GM21737 (cell line): ENCODE data around the gene CFAP77.

ENCODE experiments used
- ATAC-seq: cut with Tn5 transposase; IDR thresholded peaks from one replicate; pipeline ENCODE4 v1.9.1; 2021; ENCODE audit warnings: mild to moderate bottlenecking, moderate library complexity; ENCODE audit not compliant: unreplicated experiment

Gene CFAP77

DNA sequence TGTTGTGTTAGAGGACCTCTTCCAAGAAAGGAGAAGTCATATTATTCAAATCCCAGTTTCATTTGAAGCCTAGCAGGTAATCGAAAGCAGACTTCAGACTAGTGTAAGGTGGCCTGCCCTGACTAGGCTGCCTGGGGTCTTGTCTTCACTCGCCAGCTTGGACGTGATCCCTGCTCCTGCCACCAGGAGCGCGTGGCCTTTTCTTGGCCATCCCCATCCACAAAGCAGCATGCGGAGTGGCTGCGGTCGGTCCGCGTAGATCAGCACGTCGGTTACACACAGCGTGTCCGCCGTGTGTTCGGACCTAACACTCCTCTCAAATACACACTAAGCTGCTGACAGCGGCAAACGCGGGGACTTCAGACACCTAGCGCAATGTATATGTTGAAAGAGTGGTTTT, 37.3 kb downstream of the CFAP77 start:
- no peak for ATAC-seq

DNA sequence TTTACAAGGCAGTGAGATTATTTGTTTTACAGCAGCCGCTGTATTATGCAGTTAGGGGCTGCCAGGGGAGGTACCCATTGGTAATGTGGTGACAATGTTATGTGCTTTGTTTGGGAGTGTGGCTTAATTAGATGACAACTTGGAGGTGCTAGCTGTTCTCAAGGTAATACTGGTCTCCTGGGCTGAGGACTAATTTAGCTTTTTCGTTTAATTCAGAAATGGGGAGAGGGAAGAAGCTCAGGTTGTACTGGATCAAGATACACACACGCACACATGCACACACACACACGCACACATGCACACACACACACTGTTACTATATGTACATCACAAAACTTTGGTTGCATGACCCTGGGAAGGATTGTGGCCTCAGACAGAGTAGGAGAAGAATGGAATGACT, 37.9 kb downstream of the CFAP77 start:
- ATAC-seq: no peak

DNA sequence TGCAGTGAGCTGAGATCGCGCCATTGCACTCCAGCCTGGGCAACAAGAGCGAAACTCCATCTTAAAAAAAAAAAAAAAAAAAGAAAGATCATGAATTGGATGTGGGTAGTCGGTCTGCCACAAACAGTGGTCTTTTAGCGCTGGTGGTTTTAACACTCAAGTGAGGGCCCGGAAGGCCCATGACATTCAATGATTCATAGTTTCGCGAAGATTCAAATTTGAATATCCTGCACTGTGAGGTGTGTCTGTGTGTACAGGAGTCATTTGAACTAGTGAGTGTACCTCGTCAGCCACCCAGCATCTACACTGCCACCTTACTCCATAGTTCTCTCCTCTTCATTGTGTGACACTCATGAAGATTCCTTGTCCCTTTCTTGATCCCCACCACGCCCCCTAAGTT, 41.3 kb downstream of the CFAP77 start:
- no peak for ATAC-seq

DNA sequence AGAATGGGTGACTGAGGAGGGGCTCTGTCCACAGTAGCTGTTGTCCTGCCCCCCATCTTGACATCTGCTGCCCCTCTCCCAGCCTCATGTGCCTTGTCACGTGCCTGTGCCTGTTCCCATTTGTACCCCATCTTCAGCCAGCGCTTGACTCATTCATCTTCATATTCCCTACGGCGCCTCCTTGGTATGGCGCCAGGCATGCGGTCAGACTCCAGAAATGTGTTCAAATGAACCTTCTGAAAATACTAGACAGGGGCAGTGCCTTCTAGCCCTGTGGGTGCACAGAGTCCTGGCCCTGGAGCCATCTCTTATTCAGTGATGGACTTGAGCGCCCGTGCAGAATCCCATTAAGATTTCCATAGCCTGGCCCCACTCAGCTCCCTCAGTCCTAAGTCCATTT, 46.2 kb downstream of the CFAP77 start:
- no peak for ATAC-seq

DNA sequence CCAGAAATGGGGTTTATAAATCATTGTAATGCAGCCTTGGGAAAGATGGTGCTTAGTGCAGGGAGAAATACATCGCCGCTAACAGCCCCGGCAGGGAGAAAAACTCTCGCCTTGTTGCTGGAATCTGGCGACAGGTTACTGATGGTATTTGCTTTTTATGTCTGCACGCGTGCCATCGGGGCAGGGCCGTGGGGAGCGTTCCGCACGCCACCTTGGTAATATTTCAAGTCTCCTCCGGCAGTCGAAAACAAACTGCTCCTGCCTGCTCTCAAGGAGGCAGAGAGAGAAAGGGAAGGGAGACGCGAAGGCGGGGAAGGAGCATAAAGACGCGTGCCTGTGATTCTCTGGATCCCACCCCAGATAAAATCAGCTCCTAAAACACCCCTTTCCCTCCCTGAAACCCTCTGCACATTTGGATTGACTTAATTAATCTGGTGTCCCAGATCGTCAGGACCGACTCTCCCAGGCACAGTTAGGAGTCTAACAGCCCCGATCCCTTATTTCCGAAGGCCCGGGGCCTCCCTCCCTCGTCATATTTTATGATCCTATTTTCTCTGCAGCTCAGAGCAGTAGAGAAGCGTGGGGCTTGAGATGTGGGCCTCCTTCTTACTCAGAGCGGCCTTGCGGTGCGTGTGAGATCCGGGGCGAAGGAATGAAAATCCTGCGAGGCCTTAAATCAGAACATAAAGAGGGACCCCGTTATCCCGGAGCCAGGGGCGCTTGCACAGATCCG, 47.7 kb downstream of the CFAP77 start:
- ATAC-seq: no peak

DNA sequence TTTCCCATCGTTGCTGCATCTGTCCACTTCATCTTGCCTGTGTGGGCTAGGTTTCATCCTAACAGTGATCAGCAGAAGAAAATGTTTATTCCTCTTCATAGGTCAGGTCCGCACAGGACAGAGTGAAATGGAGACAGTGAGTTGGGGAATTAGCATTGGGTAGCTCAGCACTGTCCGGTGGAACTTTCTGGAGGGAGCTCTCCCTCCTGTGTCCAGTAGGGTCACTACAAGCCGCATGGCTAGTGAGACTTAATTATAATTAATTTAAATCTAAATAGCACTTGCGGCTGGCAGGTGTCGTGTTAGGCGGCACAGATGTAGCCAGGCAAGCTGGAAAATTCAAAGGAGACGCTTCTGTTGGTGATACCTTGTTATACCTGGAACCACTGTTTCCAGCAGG, 48.4 kb downstream of the CFAP77 start:
- no peak for ATAC-seq

DNA sequence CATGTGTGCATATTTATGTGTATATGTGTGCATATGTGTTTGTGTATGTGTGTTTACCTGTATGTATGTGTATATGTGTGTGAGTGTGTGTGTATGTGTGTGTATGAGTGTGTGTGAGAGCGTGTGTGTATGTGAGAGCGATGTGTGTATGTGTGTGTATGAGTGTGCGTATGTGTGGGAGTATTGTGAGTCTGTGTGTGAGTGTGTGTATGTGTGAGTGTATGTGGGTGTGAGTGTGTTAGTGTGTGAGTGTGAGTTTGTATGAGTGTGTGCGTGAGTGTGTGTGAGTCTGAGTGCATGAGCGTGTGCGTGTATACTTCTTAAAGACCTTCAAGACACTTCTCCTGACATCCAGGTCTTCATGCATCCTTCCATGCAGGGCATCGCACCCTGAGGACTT, 49.6 kb downstream of the CFAP77 start:
- no peak for ATAC-seq

DNA sequence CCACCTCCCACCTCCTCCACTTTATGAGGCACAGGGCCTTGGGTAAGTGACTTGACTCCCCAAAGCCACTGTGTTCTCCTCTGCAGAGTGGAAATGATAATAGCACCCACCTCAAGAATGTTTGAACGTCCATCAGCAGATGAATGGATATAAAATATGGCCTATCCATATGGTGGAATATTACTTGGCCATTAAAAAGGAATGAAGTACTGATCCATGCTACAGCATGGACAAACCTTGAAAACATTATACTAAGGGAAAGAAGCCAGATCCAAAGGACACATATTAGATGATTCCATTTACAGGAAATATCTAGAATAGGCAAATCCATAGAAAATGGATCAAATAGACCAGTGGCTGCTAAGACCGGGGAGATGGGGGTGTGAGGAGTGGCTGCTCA, 50.2 kb downstream of the CFAP77 start:
- no peak for ATAC-seq

DNA sequence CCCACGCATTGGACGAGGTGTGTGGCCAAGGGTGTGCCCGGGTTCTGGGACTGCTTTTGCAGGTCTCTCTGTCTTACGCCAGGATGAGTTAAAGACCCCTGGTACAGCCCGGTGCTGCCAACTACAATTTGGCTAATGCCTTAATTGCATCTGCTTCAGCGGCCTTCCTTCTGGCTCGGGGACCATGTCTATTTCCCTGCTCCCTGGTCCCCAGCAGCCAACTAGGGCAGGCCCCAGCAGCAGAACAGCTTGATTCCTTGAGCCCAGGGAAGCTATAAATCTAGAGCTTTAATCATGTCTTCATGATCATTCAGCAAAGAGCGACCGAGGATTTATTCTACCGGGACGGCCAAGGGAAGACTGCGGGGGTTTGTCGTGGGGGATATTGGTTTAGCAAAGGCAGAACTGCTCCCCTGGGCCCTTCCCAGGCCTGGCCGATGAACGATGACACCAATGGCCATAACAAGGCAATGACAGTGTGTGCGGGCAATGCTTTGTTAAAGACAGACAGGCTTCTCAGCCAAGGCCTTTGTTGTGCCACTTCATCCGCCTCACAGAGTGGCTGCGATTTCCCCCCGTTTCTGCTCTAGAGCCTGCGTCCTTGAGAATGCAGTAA, 51.4 kb downstream of the CFAP77 start:
- no peak for ATAC-seq

DNA sequence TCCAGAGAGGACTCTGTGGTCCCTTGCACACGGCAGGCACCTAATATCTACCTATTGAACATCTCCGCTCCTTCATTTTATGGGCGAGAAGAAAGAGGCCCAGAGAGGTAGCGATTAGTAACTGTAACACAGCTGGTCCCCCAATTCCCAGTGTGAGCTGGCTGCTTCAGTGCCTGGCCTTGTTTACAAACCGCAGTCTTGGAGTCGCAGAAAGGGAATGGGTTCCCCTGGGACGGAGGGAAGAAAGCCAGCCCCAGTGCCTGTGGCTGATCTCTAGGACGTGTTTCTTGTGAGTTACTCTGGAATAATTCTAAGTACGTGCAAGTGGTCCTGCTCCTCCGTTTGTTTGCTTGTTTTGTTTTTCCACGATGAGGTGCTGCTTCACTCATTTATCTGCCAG, 52.0 kb downstream of the CFAP77 start:
- ATAC-seq: no peak

DNA sequence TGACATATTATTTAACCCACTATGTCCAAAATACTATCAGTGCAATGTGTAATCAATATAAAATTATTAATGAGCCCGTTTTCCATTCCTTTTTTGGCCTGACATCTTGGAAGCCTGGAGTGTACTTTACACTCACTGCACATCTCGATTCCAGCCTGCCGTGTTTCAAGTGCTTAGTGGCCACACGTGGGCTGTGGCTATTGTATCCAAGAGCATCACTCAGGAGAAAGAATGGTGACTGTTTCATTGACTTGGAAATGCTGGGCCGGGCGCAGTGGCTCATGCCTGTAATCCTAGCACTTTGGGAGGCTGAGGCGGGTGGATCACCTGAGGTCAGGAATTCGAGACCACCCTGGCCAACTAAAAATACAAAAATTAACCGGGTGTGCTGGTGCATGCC, 54.5 kb downstream of the CFAP77 start:
- ATAC-seq: no peak

DNA sequence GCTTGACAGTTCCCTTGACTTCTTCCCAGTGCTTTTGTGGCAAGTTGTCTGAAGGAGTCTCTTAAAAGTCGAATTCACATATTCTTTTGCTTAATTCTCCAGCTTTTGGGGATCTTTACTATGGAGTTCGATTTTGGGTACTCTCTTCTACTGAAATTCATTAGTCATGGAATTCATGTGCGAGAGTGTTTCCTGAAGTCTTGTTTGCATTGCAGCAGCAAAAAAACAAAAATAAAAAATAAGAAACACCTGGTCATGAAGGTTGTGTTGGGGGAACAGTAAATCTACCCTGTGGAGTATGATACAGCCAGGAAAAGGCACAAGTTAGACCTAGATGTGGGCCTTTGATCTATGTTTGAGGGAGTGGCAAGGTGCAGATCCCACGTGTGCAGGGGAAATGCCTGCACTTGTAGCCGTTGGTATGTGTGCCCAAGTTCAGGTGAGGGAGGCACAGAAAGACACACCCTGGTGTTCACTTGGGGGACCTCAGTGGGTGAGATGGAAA, 55.2 kb downstream of the CFAP77 start:
- ATAC-seq: no peak

DNA sequence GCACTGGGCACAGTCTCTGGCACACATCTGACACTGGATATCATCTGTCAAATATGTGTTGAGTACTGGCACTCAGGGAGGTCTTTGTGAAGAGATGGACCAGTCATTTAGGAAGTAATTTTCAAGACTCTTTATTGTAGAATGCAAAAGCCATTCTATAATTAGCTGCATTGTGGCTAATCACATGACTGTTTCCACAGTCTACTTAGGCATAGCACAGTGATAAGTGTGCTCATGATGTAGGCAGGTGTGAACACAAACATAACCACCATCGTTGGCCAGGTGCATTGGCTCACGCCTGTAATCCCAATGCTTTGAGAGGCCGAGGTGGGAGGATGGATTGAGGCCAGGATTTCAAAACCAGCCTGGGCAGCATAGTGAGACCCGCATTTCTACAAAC, 62.2 kb downstream of the CFAP77 start:
- ATAC-seq: no peak

DNA sequence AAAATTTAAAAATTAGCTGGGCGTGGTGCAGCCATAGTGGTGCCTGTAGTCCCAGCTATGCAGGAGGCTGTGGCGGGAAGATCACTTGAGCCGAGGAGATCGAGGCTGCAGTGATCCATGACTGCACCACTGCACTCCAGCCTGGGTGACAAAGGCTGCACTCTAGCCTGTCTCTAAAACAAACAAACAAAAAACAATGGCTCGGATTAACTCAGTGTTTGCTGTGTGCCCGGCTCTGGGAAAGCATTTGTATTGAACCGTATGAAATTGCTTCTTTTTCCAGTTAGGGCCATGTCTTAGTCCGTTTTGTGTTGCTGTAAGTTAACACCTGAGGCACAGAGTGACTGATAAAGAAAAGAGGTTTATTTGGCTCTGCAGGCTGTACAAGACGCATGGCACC, 62.6 kb downstream of the CFAP77 start:
- no peak for ATAC-seq

DNA sequence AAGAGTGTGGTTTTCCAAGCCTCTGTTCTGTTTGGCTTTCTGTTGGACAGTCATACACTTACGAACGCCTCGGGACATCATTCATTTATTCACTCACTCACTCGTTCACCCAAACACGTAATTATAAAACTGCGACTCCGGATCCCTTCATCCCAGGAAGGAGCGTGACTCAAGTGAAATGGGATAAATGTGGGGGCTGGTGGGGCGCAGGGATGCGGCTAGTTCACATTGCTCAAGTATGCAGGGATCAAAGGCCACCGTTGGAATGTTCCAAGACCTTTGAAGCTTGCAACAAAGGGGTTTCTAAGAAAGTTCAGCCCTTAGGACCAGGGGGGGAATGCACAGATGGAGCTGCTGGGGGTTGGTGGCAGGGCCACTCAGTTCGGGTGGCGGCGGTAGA, 64.2 kb downstream of the CFAP77 start:
- no peak for ATAC-seq

DNA sequence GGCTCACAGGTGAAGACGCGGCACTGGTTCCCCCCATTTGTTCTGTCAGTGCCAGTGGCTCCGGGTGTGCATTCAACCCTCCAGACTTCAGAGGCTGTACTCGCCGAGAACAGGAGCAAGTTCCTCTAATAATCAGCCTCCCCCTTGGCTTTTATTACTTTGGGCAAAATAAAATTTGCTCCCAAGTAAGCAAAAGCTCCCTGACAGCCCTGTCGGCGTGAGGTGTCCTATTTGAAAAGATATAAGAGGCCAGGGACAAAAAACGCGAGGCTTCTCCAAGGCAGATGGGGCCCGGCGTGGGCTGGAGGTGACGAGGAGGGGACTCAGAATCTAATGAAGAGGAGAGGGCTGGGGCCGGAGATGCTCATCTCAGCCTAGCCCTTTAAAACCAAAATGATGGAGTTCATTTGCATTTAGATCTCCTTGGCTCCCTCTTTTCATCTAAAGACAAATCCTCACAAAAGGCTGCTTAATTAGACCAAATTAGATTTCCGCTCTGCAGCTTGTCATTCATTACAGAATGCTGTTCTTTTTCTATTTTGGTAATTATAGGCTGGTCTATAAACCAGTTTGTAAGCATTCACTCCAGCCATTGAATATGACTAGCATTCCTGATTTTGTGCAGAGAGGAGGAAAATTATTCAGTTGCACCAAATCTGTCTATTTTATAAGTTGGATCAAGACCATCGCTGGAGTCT, 68.5 kb downstream of the CFAP77 start:
- ATAC-seq: no peak

DNA sequence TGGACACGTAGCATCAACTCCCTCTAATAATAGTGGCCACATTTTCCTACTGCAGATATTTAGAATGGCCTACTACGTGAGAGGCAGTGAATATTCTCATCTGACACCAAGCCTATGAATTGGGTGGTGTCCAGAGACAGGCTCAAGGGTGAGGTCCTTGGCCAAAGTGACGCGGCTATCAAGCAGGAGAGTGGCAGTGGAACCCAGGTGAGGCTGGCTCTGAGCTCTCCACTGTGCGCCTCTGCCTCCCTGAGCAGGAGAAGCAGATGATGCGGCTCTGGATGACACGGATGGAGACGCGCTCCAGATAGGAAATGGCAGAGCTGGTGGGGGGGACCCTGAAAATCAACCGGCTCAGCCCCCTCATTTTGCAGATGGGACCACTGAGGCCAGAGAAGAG, 69.7 kb downstream of the CFAP77 start:
- no peak for ATAC-seq

DNA sequence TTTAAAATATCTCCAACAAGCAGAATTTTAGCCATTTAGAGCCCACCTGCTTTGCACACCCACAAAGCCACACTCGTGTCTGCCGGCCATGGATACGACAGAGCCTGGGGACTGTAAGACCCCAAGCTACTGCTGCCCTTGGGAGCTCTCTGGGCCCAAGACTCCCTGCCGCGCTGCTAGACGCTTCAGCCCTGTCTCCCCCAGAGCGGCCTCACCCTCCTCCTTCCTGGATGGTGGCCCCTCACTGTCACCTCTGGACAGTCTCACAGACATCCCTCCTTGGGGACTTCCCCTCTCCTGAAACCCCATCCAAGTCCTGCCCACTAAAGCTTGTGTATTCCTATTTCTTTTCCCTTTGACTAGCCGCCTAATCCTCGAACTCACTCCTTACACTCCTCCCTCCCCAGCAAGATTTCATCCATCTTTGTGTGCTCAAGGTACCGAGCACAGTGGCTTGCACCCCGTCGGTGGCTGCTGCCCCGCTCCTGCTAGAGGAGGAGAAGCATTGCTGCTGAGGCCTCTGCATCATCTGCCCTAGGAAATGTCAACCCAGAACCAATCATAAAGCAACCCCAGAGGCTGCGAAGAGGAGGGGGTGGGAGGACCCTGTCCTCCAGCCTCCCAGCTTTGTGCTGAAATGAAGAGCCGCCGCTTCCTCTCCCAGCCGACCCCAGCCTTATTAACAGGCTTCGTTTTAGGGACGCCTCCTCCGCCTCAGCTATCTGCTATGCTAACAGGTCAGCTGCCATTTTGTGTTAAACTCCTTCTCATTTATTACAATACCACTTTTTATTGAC, 71.2 kb downstream of the CFAP77 start:
- no peak for ATAC-seq

DNA sequence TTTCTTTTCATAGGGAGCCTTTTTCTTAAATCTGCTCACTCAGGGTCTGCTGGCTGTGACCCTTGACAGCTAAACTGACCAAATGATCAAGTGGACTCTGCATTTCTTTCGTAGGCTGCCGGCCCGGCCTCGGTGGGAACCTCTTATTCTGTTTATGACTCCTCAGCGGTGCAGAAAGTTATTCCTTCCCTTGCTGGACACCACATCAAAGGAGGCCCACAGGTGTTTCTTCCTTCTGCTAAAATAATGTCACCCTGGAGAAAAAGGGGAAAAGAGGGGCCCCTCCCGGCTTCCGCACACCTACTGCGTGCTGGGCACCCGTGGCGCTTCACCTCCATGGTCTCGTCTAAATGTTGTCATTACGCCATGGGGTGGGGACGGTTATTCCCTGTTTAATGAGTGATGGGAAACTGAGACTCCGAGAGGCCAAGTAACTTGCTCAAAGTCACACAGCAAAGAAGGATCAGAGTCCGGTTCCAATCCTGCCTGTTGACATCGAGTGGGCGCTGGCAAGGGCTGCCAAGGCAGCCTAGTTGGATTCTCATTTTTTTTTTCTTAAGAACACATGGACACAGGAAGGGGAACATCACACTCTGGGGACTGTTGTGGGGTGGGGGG, 72.3 kb downstream of the CFAP77 start:
- ATAC-seq: no peak

DNA sequence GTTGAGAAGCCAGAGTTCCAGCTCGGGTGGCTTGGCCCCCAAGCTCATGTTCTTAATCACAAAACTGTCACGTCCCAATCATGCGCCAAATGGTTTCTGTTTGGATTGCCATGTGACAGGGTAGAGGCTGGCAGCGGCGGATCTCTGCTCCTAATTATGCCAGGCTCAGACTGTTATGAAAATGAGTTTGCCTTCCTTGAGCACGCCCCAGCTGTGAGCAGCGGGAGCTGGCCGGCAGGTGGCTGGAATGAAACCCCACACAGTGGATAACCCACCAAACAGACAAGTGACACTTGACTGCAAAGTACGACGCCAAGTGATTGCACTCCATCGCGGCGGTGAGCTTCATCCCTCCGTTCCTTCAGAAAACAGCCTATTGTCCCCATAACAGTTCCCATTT, 75.4 kb downstream of the CFAP77 start:
- ATAC-seq: no peak
